HEK293 (cell line): ENCODE measurements around the gene MAGEB16.

Experiments
- CTCF ChIA-PET: fragments of 350-600 bp; formaldehyde crosslinking; extraction: SDS; loops from one replicate; lab custom pipeline; 2021; ENCODE audit warnings: antibody characterized with exemption; lab: Yijun Ruan, JAX
- POLR2A ChIA-PET: fragments of 300-600 bp; formaldehyde crosslinking; extraction: SDS; loops from one replicate; lab custom pipeline; 2020; ENCODE audit warnings: antibody characterized with exemption, inconsistent platforms; lab: Yijun Ruan, JAX
- H3K27ac ChIP-seq: fragments of 200-500 bp; sonication (Bioruptor generic); 2 replicates; pipeline ENCODE4 v1.5.1; 2014; ENCODE audit warnings: low read depth, low read length, control low read depth, inconsistent platforms; ENCODE audit errors: extremely low read depth
- H3K36me3 ChIP-seq, 2 experiments: fragments of 200-500 bp in 1 of 2; sonication (Bioruptor generic) in 1 of 2; 1 replicate in 1 of 2; 2 replicates in 1 of 2; pipeline ENCODE4 v1.5.1; 2014 to 2017; ENCODE audit warnings: inconsistent platforms in 2 of 2, low read length in 2 of 2; ENCODE audit not compliant: control insufficient read depth in 2 of 2, insufficient read depth in 1 of 2
- H3K4me1 ChIP-seq: fragments of 200-500 bp; sonication (Bioruptor generic); 2 replicates; pipeline ENCODE4 v1.5.1; 2014; ENCODE audit warnings: mild to moderate bottlenecking, low read length, inconsistent platforms; ENCODE audit not compliant: control insufficient read depth, insufficient read depth
- H3K4me3 ChIP-seq: 2 replicates; pipeline ENCODE4 v1.5.1; 2011; ENCODE audit warnings: low read depth, mild to moderate bottlenecking, control low read depth, low read length, moderate library complexity
- H3K9me3 ChIP-seq: fragments of 200-500 bp; sonication (Bioruptor generic); 2 replicates; pipeline ENCODE4 v1.5.1; 2014; ENCODE audit warnings: low read depth, low read length, inconsistent platforms; ENCODE audit not compliant: control insufficient read depth, insufficient read depth
- PRDM1 ChIP-seq: fragments of 450-650 bp; formaldehyde crosslinking; IDR thresholded peaks from 2 replicates; pipeline ENCODE4; 2016; ENCODE audit warnings: missing biosample characterization, missing genetic modification characterization
- SP3 ChIP-seq: fragments of 450-650 bp; formaldehyde crosslinking; IDR thresholded peaks from 2 replicates; pipeline ENCODE4 v1.5.1; 2016; ENCODE audit warnings: missing biosample characterization, missing genetic modification characterization
- TRIM28 ChIP-seq: IDR thresholded peaks from 2 replicates; pipeline ENCODE4 v1.6.1; 2011; ENCODE audit warnings: low read length, control low read depth, borderline replicate concordance
- ZBTB49 ChIP-seq: fragments of 450-650 bp; formaldehyde crosslinking; IDR thresholded peaks from 2 replicates; pipeline ENCODE4 v1.5.1; 2016; ENCODE audit warnings: missing biosample characterization, missing genetic modification characterization, low read depth
- ZEB2 ChIP-seq: fragments of 450-650 bp; formaldehyde crosslinking; IDR thresholded peaks from 2 replicates; pipeline ENCODE4 v1.5.1; 2016; ENCODE audit warnings: missing biosample characterization, missing genetic modification characterization
- ZFHX2 ChIP-seq: fragments of 450-650 bp; formaldehyde crosslinking; conservative IDR thresholded peaks from 2 replicates; pipeline ENCODE4 v1.5.1; 2016; ENCODE audit warnings: missing biosample characterization, missing genetic modification characterization
- ZNF169 ChIP-seq: fragments of 450-650 bp; formaldehyde crosslinking; IDR thresholded peaks from 2 replicates; pipeline ENCODE4 v1.5.1; 2016; ENCODE audit warnings: missing biosample characterization, missing genetic modification characterization
- ZNF221 ChIP-seq: fragments of 450-650 bp; formaldehyde crosslinking; IDR thresholded peaks from 2 replicates; pipeline ENCODE4 v1.5.1; 2017; ENCODE audit warnings: missing biosample characterization, missing genetic modification characterization, borderline replicate concordance
- ZNF266 ChIP-seq: fragments of 450-650 bp; formaldehyde crosslinking; IDR thresholded peaks from 2 replicates; pipeline ENCODE4 v1.5.1; 2016; ENCODE audit warnings: missing biosample characterization, missing genetic modification characterization, low read depth
- ZNF513 ChIP-seq: fragments of 450-650 bp; IDR thresholded peaks from 2 replicates; pipeline ENCODE4 v1.5.1; 2018; ENCODE audit warnings: missing biosample characterization, missing genetic modification characterization
- ZNF654 ChIP-seq: fragments of 450-650 bp; formaldehyde crosslinking; IDR thresholded peaks from 2 replicates; pipeline ENCODE4 v1.5.1; 2016; ENCODE audit warnings: low read depth, missing biosample characterization, missing genetic modification characterization
- ZNF664 ChIP-seq: fragments of 450-650 bp; formaldehyde crosslinking; IDR thresholded peaks from 2 replicates; pipeline ENCODE4 v1.5.1; 2016; ENCODE audit warnings: missing biosample characterization, missing genetic modification characterization
- ZNF777 ChIP-seq: fragments of 450-650 bp; formaldehyde crosslinking; IDR thresholded peaks from 2 replicates; pipeline ENCODE4 v1.5.1; 2017; ENCODE audit warnings: missing biosample characterization, missing genetic modification characterization, borderline replicate concordance
- TF ChIP-seq, protein P1 (sequence below): fragments of 450-650 bp; formaldehyde crosslinking; IDR thresholded peaks from 2 replicates; pipeline ENCODE4 v1.5.1; 2016; ENCODE audit warnings: missing biosample characterization, missing genetic modification characterization
- TF ChIP-seq, protein P2 (sequence below): fragments of 450-650 bp; formaldehyde crosslinking; IDR thresholded peaks from 2 replicates; pipeline ENCODE4 v1.5.1; 2016; ENCODE audit warnings: missing biosample characterization, missing genetic modification characterization

The MAGEB16 gene

GRCh38 chrX:35787867-35788266, 10.3 kb upstream of the MAGEB16 start (continued):
- TF ChIP-seq, protein P1, sequence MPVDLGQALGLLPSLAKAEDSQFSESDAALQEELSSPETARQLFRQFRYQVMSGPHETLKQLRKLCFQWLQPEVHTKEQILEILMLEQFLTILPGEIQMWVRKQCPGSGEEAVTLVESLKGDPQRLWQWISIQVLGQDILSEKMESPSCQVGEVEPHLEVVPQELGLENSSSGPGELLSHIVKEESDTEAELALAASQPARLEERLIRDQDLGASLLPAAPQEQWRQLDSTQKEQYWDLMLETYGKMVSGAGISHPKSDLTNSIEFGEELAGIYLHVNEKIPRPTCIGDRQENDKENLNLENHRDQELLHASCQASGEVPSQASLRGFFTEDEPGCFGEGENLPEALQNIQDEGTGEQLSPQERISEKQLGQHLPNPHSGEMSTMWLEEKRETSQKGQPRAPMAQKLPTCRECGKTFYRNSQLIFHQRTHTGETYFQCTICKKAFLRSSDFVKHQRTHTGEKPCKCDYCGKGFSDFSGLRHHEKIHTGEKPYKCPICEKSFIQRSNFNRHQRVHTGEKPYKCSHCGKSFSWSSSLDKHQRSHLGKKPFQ, result no peak
- no peak for TF ChIP-seq ZNF654 (tag by site-specific recombination)
- no peak for TF ChIP-seq ZBTB49
- TF ChIP-seq PRDM1 (tag by site-specific recombination), result no peak
- TF ChIP-seq ZFHX2 (tag by site-specific recombination), result no peak
- TF ChIP-seq ZNF266, result no peak
- no peak for TF ChIP-seq ZNF777 (tag by site-specific recombination)

- TF ChIP-seq SP3 (tag by site-specific recombination) (no peak), ZFHX2 (tag by site-specific recombination) (no peak), ZEB2 (tag by site-specific recombination) (no peak)
- H3K4me1 ChIP-seq, result no peaks in the 10 kb centered on the region
- ChIA-PET POLR2A (no interaction called here), CTCF (no interaction called here)
- H3K9me3 ChIP-seq, result no peaks in the 10 kb centered on the region
- H3K4me3 ChIP-seq, result no peak overlapping the region
- H3K36me3 ChIP-seq, result no peaks in the 10 kb centered on the region
- H3K27ac ChIP-seq, result no peak overlapping the region
Observed at GRCh38 chrX:35800474-35800873, 2.3 kb downstream of the MAGEB16 start.

DNA sequence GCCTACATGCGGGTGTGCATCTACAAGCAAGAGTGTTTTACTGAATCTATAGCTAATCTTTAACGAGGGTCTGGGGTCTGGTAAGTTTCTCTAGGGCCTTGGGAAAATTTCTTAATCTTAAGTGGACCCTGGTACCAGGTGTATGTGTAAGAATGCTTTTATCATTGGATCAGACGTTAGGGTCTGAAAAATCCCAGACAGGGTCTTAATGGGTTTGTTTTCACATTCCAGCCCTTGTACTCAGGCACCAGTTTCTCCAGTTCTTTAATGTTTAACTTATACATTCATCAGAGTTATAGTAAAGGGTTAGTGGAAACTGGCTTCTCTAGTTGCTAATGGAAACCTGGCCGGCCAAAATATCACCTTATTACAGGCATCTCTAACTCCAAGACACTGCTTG, 11.6 kb downstream of the MAGEB16 start:
- POLR2A ChIA-PET, result no interaction called here
- H3K36me3 ChIP-seq, result no peaks in the 10 kb centered on the region
- no peaks in the 10 kb centered on the region for H3K4me1 ChIP-seq
- CTCF ChIA-PET, result no interaction called here
- no peaks in the 10 kb centered on the region for H3K9me3 ChIP-seq
- H3K27ac ChIP-seq, result no peak overlapping the region
- no peak for TF ChIP-seq ZNF169
- TF ChIP-seq ZEB2 (tag by site-specific recombination), result no peak
- H3K4me3 ChIP-seq, result no peak overlapping the region

- POLR2A ChIA-PET, result no interaction called here
- CTCF ChIA-PET, result no interaction called here
- TF ChIP-seq, protein P2, sequence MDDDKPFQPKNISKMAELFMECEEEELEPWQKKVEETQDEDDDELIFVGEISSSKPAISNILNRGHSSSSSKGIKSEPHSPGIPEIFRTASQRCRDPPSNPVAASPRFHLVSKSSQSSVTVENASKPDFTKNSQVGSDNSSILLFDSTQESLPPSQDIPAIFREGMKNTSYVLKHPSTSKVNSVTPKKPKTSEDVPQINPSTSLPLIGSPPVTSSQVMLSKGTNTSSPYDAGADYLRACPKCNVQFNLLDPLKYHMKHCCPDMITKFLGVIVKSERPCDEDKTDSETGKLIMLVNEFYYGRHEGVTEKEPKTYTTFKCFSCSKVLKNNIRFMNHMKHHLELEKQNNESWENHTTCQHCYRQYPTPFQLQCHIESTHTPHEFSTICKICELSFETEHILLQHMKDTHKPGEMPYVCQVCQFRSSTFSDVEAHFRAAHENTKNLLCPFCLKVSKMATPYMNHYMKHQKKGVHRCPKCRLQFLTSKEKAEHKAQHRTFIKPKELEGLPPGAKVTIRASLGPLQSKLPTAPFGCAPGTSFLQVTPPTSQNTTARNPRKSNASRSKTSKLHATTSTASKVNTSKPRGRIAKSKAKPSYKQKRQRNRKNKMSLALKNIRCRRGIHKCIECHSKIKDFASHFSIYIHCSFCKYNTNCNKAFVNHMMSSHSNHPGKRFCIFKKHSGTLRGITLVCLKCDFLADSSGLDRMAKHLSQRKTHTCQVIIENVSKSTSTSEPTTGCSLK (tag by site-specific recombination), result no peak
- TF ChIP-seq ZNF221 (tag by site-specific recombination) (no peak), ZBTB49 (no peak), ZNF664 (no peak), ZNF513 (tag by site-specific recombination) (no peak), TRIM28 (no peak)
- TF ChIP-seq, all 188 proteins: peak for 0
Observed at GRCh38 chrX:35819241-35819640, 21.1 kb downstream of the MAGEB16 start.

More at GRCh38 chrX:35819241-35819640, 21.1 kb downstream of the MAGEB16 start:
- H3K4me1 ChIP-seq, result no peaks in the 10 kb centered on the region
- no peak overlapping the region for H3K27ac ChIP-seq
- no peaks in the 10 kb centered on the region for H3K9me3 ChIP-seq
- no peak overlapping the region for H3K4me3 ChIP-seq
- H3K36me3 ChIP-seq, result no peaks in the 10 kb centered on the region
